Measurements from ENCODE around the gene SPAG4.

Gene SPAG4

GRCh38 chr20:35654415-35654814 lies 38.8 kb downstream of the SPAG4 start:
- no peak for DNase-seq
- TF ChIP-seq CTCF (IDR thresholded peaks at IDR 0.05; ENCODE audit: low read depth, low read length, missing control alignments) = no peak
- in situ Hi-C loops (cut with HindIII; ENCODE audit: low pct_ligation_motif_present, low sequenced_read_pairs) = no loop called here
- peaks cover 34% of the 10 kb centered on the region for H3K36me3 ChIP-seq (replicated peaks)
- no peak overlapping the region for H3K27ac ChIP-seq
- no peak overlapping the region for H3K4me3 ChIP-seq (ENCODE audit: low read depth, low read length)
- no peaks in the 10 kb centered on the region for H3K27me3 ChIP-seq (replicated peaks)

GRCh38 chr20:35657271-35657670 lies 41.6 kb downstream of the SPAG4 start:
- H3K4me3 ChIP-seq (ENCODE audit: low read depth, low read length) = no peak overlapping the region
- peaks cover 29% of the 10 kb centered on the region for H3K36me3 ChIP-seq (replicated peaks)
- DNase-seq = no peak
- no peaks in the 10 kb centered on the region for H3K27me3 ChIP-seq (replicated peaks)
- in situ Hi-C loops (cut with HindIII; ENCODE audit: low pct_ligation_motif_present, low sequenced_read_pairs) = no loop called here
- TF ChIP-seq CTCF (IDR thresholded peaks at IDR 0.05; ENCODE audit: low read depth, low read length, missing control alignments) = no peak
- no peak overlapping the region for H3K27ac ChIP-seq

- Histone ChIP-seq H3K4me3 (ENCODE audit: low read depth, low read length) (no peak overlapping the region), H3K27ac (no peak overlapping the region), H3K27me3 (replicated peaks) (no peaks in the 10 kb centered on the region), H3K36me3 (replicated peaks) (peaks cover under 1% of the 10 kb centered on the region)
- DNase-seq = no peak
- no peak for TF ChIP-seq CTCF (IDR thresholded peaks at IDR 0.05; ENCODE audit: low read depth, low read length, missing control alignments)
- in situ Hi-C loops (cut with HindIII; ENCODE audit: low pct_ligation_motif_present, low sequenced_read_pairs) = no loop called here
Measured at GRCh38 chr20:35660122-35660937, 44.7 kb downstream of the SPAG4 start.

- no peaks in the 10 kb centered on the region for H3K36me3 ChIP-seq (replicated peaks)
- no peak for TF ChIP-seq CTCF (IDR thresholded peaks at IDR 0.05; ENCODE audit: low read depth, low read length, missing control alignments)
- no peak overlapping the region for H3K4me3 ChIP-seq (ENCODE audit: low read depth, low read length)
- DNase-seq = no peak
- in situ Hi-C loops (cut with HindIII; ENCODE audit: low pct_ligation_motif_present, low sequenced_read_pairs) = no loop called here
- H3K27me3 ChIP-seq (replicated peaks) = no peaks in the 10 kb centered on the region
- no peak overlapping the region for H3K27ac ChIP-seq
Measured at GRCh38 chr20:35661053-35661452, 45.4 kb downstream of the SPAG4 start.

GRCh38 chr20:35661908-35662307 lies 46.3 kb downstream of the SPAG4 start:
- no peak for TF ChIP-seq CTCF (IDR thresholded peaks at IDR 0.05; ENCODE audit: low read depth, low read length, missing control alignments)
- Histone ChIP-seq H3K27me3 (replicated peaks) (no peaks in the 10 kb centered on the region), H3K4me3 (ENCODE audit: low read depth, low read length) (peak overlapping the region; percentile 35), H3K36me3 (replicated peaks) (no peaks in the 10 kb centered on the region), H3K27ac (no peak overlapping the region)
- in situ Hi-C loops (cut with HindIII; ENCODE audit: low pct_ligation_motif_present, low sequenced_read_pairs) = no loop called here
- DNase-seq = no peak

GRCh38 chr20:35662551-35662950 lies 46.9 kb downstream of the SPAG4 start:
- Histone ChIP-seq H3K27ac (no peak overlapping the region), H3K27me3 (replicated peaks) (no peaks in the 10 kb centered on the region), H3K36me3 (replicated peaks) (no peaks in the 10 kb centered on the region), H3K4me3 (ENCODE audit: low read depth, low read length) (peak overlapping the region; percentile 35)
- no peak for DNase-seq
- in situ Hi-C loops (cut with HindIII; ENCODE audit: low pct_ligation_motif_present, low sequenced_read_pairs) = no loop called here
- no peak for TF ChIP-seq CTCF (IDR thresholded peaks at IDR 0.05; ENCODE audit: low read depth, low read length, missing control alignments)

Data from brain microvascular endothelial cell (primary cell).